ENCODE data around the gene EPHA4. TPM values are rescaled to one million over a fixed set of nuclear protein-coding genes. Genes with fewer than 3 reads are reported as not detected.

Gene EPHA4
- polyA plus RNA-seq, 1 of the 3 experiments (the other 2 are of a cell fraction): 0.90 TPM

- 3% methylated on average over 4 of the region's 4 CpGs for WGBS (ENCODE audit: low lambda C conversion rate)
- no peaks in the 10 kb centered on the region for H3K36me3 ChIP-seq (replicated peaks in 1 of 2; ENCODE audit: control insufficient read depth in 1 of 2, insufficient read depth in 2 of 2, low read length in 1 of 2)
- H3K79me2 ChIP-seq (ENCODE audit: insufficient read depth): no peaks in the 10 kb centered on the region
- no peaks in the 10 kb centered on the region for H3K9me3 ChIP-seq
- CTCF ChIA-PET: interaction anchor here (0.6 to 3.2 kb wide), 3 partner anchors 10 to 843 kb away, joined by 3 to 10 read pairs (median 6); no protein-coding TSS in a partner anchor
- H3K4me1 ChIP-seq (ENCODE audit: control insufficient read depth in 1 of 2, insufficient read depth in 2 of 2, low read depth in 1 of 2, low read length in 1 of 2): no peaks in the 10 kb centered on the region
- H3K27ac ChIP-seq (ENCODE audit: low read depth in 2 of 2, low read length in 1 of 2): no peak overlapping the region
- no peaks in the 10 kb centered on the region for H3F3A ChIP-seq (replicated peaks; ENCODE audit: insufficient read depth)
- no peaks in the 10 kb centered on the region for H3K9me2 ChIP-seq
- H3K27me3 ChIP-seq (ENCODE audit: insufficient read depth): no peaks in the 10 kb centered on the region
- H2AFZ ChIP-seq (ENCODE audit: low read depth): no peak overlapping the region
- POLR2A ChIA-PET: no interaction called here
- H3K4me2 ChIP-seq: no peak overlapping the region
- no peaks in the 10 kb centered on the region for H4K20me1 ChIP-seq (ENCODE audit: insufficient read depth)
- H3K4me3 ChIP-seq (ENCODE audit: low read depth in 2 of 2, low read length in 1 of 2): no peak overlapping the region
- DNase-seq: no peak
- TF ChIP-seq YY1 (IDR thresholded peaks at IDR 0.05; ENCODE audit: low read depth) (no peak), JUND (IDR thresholded peaks at IDR 0.05) (no peak), RCOR1 (IDR thresholded peaks at IDR 0.05; ENCODE audit: low read length) (no peak), RFX5 (IDR thresholded peaks at IDR 0.05; ENCODE audit: low read length) (no peak), CTCF (IDR thresholded peaks at IDR 0.05) (no peak), EP300 (IDR thresholded peaks at IDR 0.05; ENCODE audit: borderline replicate concordance in 1 of 2, low read depth in 1 of 2, low read length in 1 of 2) (no peak), SIN3A (IDR thresholded peaks at IDR 0.05; ENCODE audit: borderline replicate concordance, low read depth, low read length) (no peak), GATA2 (CRISPR knock-in tag; IDR thresholded peaks at IDR 0.05) (no peak), TCF12 (IDR thresholded peaks at IDR 0.05) (no peak), TEAD4 (IDR thresholded peaks at IDR 0.05; ENCODE audit: borderline replicate concordance, insufficient read depth) (no peak), MAX (IDR thresholded peaks at IDR 0.05; ENCODE audit: low read depth) (no peak), FOXJ3 (CRISPR knock-in tag; IDR thresholded peaks at IDR 0.05) (no peak), NFIC (IDR thresholded peaks at IDR 0.05; ENCODE audit: borderline replicate concordance) (no peak), RAD21 (IDR thresholded peaks at IDR 0.05; ENCODE audit: low read length) (no peak), MEF2A (IDR thresholded peaks at IDR 0.05; ENCODE audit: borderline replicate concordance, low read depth) (no peak), CHD2 (IDR thresholded peaks at IDR 0.05; ENCODE audit: low read length, partially characterized antibody) (no peak), NRF1 (IDR thresholded peaks at IDR 0.05; ENCODE audit: low read depth, low read length) (no peak)
- TF ChIP-seq, protein P1, sequence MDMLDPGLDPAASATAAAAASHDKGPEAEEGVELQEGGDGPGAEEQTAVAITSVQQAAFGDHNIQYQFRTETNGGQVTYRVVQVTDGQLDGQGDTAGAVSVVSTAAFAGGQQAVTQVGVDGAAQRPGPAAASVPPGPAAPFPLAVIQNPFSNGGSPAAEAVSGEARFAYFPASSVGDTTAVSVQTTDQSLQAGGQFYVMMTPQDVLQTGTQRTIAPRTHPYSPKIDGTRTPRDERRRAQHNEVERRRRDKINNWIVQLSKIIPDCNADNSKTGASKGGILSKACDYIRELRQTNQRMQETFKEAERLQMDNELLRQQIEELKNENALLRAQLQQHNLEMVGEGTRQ (IDR thresholded peaks at IDR 0.05; ENCODE audit: borderline replicate concordance, low read depth, low read length): no peak
- no peak overlapping the region for H3K9ac ChIP-seq
Observed at GRCh38 chr2:221553333-221553732, 18.8 kb downstream of the EPHA4 start.
